HepG2 (cell line): Measurements from ENCODE around the gene MARS2. TPM values are rescaled to one million over a fixed set of nuclear protein-coding genes. Genes with fewer than 3 reads are reported as not detected.

Source experiments
- CEBPZ ChIP-seq: IDR thresholded peaks from 2 replicates; pipeline ENCODE4 v1.6.1; 2012; ENCODE audit warnings: low read length, improper control_type of control experiment
- FOXA3 ChIP-seq: IDR thresholded peaks from 2 replicates; pipeline ENCODE4 v1.6.1; 2016; ENCODE audit warnings: missing genetic modification reagents, missing compliant biosample characterization
- FOXP4 ChIP-seq: sonication (generic); formaldehyde crosslinking; IDR thresholded peaks from 2 replicates; pipeline ENCODE4 v1.4.0; 2020; ENCODE audit warnings: missing genetic modification reagents
- HMGA1 ChIP-seq: sonication (generic); formaldehyde crosslinking; conservative IDR thresholded peaks from 2 replicates; pipeline ENCODE4 v1.4.0; 2020; ENCODE audit warnings: missing genetic modification reagents
- HNRNPK ChIP-seq: fragments of 200-400 bp; formaldehyde crosslinking; IDR thresholded peaks from 2 replicates; pipeline ENCODE4 v1.6.1; 2018; ENCODE audit warnings: low read length, low read depth, moderate library complexity, mild to moderate bottlenecking; ENCODE audit not compliant: poor library complexity, severe bottlenecking
- NAIF1 ChIP-seq: sonication (generic); formaldehyde crosslinking; IDR thresholded peaks from 2 replicates; pipeline ENCODE4 v1.5.0; 2020; ENCODE audit warnings: mild to moderate bottlenecking, missing genetic modification reagents, borderline replicate concordance
- NFIC ChIP-seq: IDR thresholded peaks from 2 replicates; pipeline ENCODE4 v1.6.1; 2012; ENCODE audit warnings: mild to moderate bottlenecking, low read length, inconsistent platforms
- NONO ChIP-seq, 2 experiments: fragments of 450-650 bp in 1 of 2; sonication (generic) in 1 of 2; formaldehyde crosslinking in 1 of 2; IDR thresholded peaks in 1 of 2; conservative IDR thresholded peaks in 1 of 2; 2 replicates each; pipeline versions ENCODE4 v1.6.1 to v1.8.0; 2017 to 2022; ENCODE audit warnings: mild to moderate bottlenecking in 1 of 2, missing genetic modification reagents in 1 of 2, moderate library complexity in 1 of 2
- PBX3 ChIP-seq: sonication (generic); formaldehyde crosslinking; IDR thresholded peaks from 2 replicates; pipeline ENCODE4 v1.8.1; 2023; ENCODE audit warnings: missing genetic modification reagents, inconsistent platforms, borderline replicate concordance
- REPIN1 ChIP-seq: sonication (generic); formaldehyde crosslinking; IDR thresholded peaks from 2 replicates; pipeline ENCODE4 v1.8.0; 2022; ENCODE audit warnings: missing genetic modification reagents, low read depth, mild to moderate bottlenecking, borderline replicate concordance
- RORA ChIP-seq: sonication (generic); formaldehyde crosslinking; IDR thresholded peaks from 2 replicates; pipeline ENCODE4 v1.5.0; 2020; ENCODE audit warnings: mild to moderate bottlenecking, missing genetic modification reagents, moderate library complexity
- SNAPC4 ChIP-seq: sonication (generic); formaldehyde crosslinking; IDR thresholded peaks from 2 replicates; pipeline ENCODE4 v1.4.0; 2020; ENCODE audit warnings: mild to moderate bottlenecking, missing genetic modification reagents
- ZNF251 ChIP-seq: sonication (generic); formaldehyde crosslinking; IDR thresholded peaks from 2 replicates; pipeline ENCODE4 v1.9.0; 2021; ENCODE audit warnings: mild to moderate bottlenecking, missing genetic modification reagents
- ZNF430 ChIP-seq: sonication (generic); formaldehyde crosslinking; IDR thresholded peaks from 2 replicates; pipeline ENCODE4 v1.9.0; 2021; ENCODE audit warnings: mild to moderate bottlenecking, missing genetic modification reagents
- ZNF615 ChIP-seq: sonication (generic); formaldehyde crosslinking; IDR thresholded peaks from 2 replicates; pipeline ENCODE4 v1.5.0; 2020; ENCODE audit warnings: mild to moderate bottlenecking, missing genetic modification reagents, borderline replicate concordance
- ZNF772 ChIP-seq: sonication (generic); formaldehyde crosslinking; IDR thresholded peaks from 2 replicates; pipeline ENCODE4 v1.5.0; 2020; ENCODE audit warnings: mild to moderate bottlenecking, missing genetic modification reagents
- polyA plus RNA-seq, 8 experiments: library from polyadenylated mRNA; depleted of rRNA in 3 of 8; stranded (reverse) in 7 of 8; unstranded in 1 of 8; fragments of >200 nt; fragmentation: Illumina TruSeq in 4 of 8; extraction: Trizol in 4 of 8; gene quantifications; 2 replicates each; pipeline versions ENCODE4 v1.2.1 to v1.2.3, GENCODE V29; 2011 to 2016; ENCODE audit warnings: low read depth in 4 of 8, missing spikeins in 1 of 8, mixed read lengths in 1 of 8; ENCODE audit not compliant: insufficient read depth in 1 of 8
- total RNA-seq, 5 experiments: library from RNA; depleted of rRNA; stranded (reverse); fragments of >200 nt; fragmentation: Illumina TruSeq; extraction: Trizol; gene quantifications; 2 replicates each; pipeline ENCODE4 v1.2.3, GENCODE V29; 2016; ENCODE audit warnings: low read depth in 1 of 5

Gene MARS2
- total and polyA plus RNA-seq, 2 of the 13 experiments (the other 11 are each of a cell fraction or from before 2014, with no cell fraction given): 6.9 to 16.2 TPM

GRCh38 chr2:197707316-197708213, 2.4 kb downstream of the MARS2 start (continued):
- TF ChIP-seq HNRNPK: no peak
- TF ChIP-seq RORA: no peak
- TF ChIP-seq PBX3: no peak
- no peak for TF ChIP-seq FOXP4 (CRISPR knock-in tag)
- no peak for TF ChIP-seq REPIN1 (CRISPR knock-in tag)
- TF ChIP-seq NAIF1: no peak
- no peak for TF ChIP-seq NONO (IDR thresholded peaks at IDR 0.05)
- TF ChIP-seq NONO (CRISPR knock-in tag; conservative IDR thresholded peaks at IDR 0.05): no peak
- TF ChIP-seq HMGA1 (CRISPR knock-in tag): no peak
- TF ChIP-seq ZNF772 (CRISPR knock-in tag): no peak
- TF ChIP-seq NFIC: no peak
- TF ChIP-seq ZNF251 (CRISPR knock-in tag): no peak
- no peak for TF ChIP-seq CEBPZ
- no peak for TF ChIP-seq ZNF430 (CRISPR knock-in tag)
- TF ChIP-seq SNAPC4 (CRISPR knock-in tag): no peak
- no peak for TF ChIP-seq ZNF615 (CRISPR knock-in tag)
- peak; percentile 25; the same call in 1 of the 2 replicates for TF ChIP-seq FOXA3
